DMS153 treated with DMSO at 0.1 percent for 48 hours (cell line): ENCODE results near the gene DPF3.

ENCODE experiments used
- DNase-seq: peaks from one replicate; lab custom pipeline; 2025; ENCODE audit not compliant: unreplicated experiment; lab: John Stamatoyannopoulos, UW

Gene DPF3

GRCh38 chr14:72619111-72619571 is 274.8 kb downstream of the DPF3 start:
- no peak for DNase-seq

GRCh38 chr14:72618424-72618823 is 275.5 kb downstream of the DPF3 start:
- no peak for DNase-seq

DNA sequence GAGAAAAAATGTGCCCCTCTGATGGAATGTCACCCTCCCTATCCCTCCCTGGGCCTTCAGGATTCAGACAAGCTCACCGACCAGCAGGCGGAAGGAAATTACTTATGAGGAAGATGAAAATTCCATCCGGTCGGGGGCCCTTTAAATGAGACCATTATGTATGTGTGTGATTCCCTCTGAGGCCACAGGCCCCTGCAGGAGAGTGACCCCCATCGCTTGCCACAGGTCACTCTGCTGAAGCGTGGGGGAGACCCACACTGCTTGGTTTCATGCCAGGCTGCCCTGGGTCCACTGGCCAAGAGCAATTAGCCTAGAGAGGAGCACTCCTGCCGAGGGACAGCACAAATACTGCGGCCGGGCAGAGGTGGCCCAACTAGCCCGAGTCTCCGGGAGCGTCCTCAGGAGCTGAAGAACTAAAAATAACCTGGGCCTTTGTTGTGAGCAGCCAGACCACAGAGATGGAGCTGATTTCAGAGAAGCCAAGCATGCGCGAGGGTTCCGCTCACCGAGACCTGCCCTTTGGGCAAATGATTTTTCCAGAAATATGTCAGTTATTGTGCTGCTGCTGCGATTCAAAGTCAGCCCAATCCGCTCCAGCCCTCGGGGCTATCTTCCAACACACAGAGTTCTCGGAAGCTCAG is 276.4 kb downstream of the DPF3 start:
- no peak for DNase-seq

GRCh38 chr14:72616811-72617210 is 277.1 kb downstream of the DPF3 start:
- DNase-seq, result no peak

DNA sequence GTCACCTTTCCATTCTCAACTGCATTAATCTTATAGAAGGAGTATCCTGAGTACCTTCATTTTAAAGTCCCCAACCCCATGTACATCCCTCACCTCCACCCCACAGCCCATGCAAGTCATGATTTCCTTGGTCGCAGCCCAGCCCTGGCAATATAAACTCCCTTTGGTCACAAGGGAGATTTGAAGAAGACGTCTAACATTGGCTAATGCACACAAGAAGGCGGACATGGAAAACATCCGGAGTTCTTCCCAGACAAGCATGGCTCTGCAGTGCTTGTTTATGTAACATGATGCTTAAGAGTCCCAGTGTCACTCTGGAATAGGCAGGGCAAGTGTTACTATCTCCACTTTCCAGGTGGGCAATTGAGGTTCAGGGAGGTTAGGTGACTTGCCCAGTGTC is 277.6 kb downstream of the DPF3 start:
- DNase-seq, result no peak

DNA sequence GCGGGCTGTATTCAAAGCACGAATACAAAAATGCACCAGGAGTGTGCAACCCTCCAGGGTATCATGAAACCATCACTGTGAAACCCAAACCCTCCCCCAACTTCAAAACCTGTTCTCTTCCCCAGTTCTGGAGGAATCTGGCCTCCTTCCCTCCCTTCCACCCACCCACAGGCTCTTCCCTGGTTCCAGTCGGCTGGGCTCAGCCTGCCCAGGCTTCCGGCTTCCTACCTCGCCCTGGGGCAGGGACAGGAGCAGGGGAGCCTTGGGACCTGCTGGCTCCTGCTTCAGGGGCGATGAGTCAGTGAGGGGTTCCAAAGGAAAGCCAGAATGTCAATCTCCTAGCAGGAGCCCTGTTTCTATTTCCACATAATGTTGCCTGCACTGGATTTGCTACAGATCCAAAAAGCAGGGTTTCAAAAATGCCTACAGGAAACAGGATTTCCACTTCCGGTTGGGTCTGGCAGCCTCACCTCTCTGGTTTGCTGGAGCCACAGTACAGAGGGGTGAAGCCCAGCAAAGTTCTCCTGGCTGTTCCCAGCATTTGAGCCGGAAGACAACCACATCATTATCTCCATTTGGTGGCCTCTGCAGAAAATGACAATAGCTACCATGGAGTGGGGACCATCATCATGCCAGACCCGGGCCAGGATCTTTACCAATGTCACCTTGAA is 278.3 kb downstream of the DPF3 start:
- DNase-seq, result no peak

GRCh38 chr14:72614891-72615415 is 278.9 kb downstream of the DPF3 start:
- no peak for DNase-seq

- no peak for DNase-seq
These were observed 279.5 kb downstream of the DPF3 start for GRCh38 chr14:72614365-72614764.

DNA sequence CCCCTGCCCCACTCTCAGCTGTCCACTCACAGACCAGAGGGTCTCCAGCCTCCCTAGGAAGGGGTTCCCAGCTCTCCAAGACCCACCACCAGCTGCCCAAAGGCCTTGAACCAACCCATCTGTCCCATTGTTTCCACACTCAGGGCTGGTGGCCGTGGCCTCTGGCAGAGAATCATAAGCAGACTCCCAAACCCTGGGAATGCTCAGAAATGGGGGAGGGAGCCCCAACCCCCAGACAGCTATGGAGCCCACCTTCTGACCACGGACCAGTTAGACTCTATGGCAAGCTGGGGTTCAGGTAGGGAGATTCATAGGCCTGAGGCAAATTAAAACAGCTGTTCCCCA is 280.0 kb downstream of the DPF3 start:
- DNase-seq, result no peak

DNA sequence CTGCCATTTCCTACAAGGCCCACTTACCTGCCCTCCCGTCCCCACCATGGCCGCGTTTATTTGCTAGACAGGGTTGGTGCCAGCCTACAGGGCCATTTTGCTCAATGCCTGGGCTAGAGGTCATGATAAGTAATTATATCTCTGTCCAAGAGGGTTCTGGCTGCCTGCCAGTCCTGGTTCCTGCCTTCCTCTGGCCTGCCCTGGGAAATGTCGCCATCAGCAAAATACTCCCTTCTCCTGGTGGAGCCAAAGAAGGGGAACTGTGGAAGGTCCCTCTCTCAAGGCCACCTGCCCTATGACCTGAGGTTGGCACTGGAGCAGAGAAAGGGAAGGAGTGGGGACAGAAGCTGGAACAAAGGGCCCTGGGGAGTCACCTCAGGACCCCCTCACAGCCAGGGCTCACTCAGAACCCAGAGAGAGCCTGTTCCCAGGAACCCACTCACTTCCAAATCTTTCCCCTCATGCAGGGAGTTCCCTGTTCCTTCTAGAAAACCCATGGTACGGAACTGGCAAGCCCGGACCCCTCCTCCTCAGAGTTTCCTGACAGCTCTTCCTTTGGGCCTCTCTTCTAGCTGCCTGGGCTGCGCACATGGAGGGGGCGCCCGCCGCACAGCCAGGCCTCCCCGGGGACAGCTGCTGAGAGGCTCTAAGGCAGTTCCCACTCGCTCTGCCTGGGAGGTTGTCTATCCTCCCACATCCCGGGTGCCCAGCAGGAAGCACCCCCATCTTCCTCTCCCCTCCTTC is 280.5 kb downstream of the DPF3 start:
- DNase-seq, result no peak

DNA sequence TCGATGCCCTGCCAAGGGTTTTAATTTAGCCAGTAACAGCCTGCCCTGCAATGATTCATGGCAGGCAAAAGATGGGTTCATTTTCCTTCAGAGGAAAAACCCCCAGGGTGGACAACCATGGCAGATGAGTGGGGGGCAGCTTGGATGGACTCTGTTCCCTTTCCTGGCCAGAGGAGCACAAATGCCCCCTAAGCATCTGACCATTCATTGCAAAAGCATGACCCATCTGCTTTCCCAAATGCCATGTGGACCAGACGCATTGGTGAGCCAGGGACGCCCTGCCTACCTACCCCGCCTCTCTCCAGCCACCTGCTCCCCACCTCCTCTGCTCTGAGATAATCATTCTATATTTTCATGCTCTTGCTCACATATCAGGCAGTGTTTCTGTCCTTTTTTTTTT is 281.9 kb downstream of the DPF3 start:
- DNase-seq, result no peak

GRCh38 chr14:72611506-72611905 is 282.4 kb downstream of the DPF3 start:
- DNase-seq, result no peak

DNA sequence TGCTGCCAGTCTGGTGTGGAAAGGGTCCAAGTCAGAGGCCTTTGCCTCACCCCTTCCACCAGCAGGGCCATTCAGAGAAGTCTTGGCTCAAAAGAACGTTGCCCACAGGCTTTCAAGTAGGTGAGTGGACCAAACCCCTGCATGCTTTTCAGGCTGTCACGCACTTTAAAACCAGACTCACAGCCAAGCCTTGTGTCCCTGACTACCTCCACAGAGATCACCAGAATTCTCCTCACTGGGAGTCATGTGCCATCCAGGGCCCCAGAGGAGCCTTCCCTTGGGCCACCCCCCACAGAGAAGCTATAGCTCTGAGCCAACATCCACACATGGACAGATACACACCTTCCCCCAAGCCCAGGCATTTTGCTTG is 283.1 kb downstream of the DPF3 start:
- DNase-seq, result no peak

DNA sequence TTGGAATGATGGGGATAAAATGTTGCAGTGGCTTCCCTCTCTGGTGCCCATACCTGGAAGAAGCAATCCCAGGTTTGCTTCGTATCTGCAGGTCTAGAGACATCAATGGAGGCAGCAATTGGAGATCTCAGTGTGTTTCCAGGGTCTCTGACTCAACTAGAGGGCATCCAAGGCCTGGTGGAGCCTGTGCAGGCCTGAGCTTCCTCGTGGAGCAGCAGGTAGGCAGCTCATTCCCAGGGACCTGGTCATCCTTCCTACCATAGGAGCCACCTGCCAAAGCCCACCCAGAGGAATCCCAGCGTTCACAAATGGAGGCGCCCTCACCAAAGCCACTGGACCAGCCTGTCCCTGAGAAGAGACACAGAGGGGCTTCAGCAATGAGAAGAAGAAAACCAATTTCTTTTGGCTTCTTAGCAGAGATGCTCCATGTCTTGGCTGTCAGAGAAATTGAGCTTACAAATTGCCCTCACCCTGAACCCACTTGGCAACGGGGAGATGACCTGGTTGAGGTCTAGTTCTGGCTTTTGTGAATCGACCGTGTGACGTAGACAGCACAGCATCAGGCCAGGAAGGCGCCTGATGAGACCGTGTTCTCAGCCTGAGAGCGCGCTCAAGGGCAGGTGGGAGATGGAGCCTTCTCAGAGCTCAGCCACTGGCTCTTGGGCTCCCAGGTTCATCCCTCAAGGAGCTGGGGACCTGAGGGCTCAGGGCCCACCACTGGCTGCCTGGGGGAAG is 283.6 kb downstream of the DPF3 start:
- DNase-seq, result no peak

DNA sequence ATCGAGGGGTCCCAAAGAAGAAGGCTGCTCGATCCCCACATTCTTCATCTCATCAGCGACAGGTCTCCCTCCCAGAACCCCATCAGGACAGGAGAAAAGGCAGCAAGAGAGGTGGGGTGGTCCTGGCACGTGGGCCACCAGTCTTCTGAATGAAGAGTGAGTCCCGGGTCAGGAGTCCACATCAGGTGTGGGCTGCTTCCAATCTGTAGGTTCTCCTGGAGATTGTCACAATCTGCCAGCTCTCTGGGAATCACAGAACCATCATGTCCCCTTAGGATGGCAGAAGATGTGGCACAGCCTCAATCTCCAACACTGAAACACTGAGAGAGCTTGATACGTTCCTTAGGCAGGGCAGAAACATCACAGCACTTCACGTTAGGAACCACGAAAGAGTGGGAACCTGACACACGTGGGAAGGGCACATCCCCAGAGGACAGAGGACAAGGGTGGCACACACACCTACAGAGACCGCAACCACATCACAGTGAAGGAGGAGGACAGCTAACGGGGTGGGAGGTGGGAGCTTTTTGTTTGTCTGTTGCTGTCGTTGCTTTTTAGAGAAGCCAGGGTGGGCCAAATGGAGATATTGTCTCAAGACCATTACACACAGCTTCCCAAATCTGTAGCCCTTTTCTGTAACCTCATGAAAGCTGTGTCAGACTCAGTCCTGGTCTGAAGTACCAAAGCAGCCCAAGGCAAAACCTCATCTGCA is 284.5 kb downstream of the DPF3 start:
- no peak for DNase-seq

- DNase-seq, result no peak
These were observed 285.3 kb downstream of the DPF3 start for GRCh38 chr14:72608391-72609204.

DNA sequence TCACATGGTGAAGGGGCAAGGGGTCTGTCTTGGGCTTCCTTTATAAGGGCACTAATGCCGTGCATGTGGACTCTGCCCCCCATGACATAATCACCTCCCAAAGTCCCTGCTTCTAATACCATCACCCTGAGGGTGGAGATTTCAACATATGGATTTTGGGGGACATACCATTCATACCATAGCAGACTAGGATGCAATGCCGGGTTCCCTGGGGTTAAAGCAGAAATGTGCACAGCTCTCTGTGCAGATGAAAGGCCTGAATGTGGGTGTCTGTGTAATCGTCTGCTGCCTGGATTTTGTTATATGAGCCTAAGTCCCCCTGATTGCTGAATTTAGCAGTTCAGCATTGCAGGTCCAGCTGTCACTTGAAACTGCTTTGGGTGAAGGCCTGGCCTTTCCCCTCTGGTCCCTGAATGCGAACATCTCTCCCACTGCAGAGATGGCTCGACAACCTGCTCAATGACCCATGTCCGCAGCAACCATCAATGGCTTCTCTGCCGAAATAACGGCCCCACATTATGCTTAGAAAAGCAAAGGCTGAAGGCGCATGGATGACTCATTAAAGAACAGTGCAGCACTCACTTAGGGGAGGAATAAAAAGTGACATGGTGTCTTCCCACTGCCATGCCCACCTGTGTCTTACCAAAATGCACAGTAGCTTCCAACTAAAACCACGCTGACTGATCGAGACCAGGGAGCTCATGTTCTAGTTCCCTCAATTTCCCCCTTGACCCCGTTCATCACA is 286.3 kb downstream of the DPF3 start:
- DNase-seq, result no peak

DNA sequence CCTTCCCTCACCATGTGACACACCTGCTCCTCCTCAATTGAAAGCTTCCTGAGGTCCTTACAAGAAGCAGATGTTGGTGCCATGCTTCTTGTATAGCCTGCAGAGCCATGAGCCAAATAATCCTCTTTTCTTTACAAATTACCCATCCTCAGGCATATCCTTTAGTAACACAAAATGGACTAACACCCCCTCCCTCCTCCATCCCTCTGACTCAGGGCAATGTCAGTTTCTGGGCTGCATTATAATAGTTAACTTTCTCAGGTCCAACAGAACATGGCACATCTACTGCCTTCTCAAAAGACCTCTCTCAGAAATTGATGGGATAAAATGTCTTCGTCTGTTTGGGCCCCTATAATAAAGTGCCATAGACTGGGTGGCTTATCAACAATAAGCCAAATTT is 287.0 kb downstream of the DPF3 start:
- no peak for DNase-seq

- DNase-seq, result no peak
These were observed 288.0 kb downstream of the DPF3 start for GRCh38 chr14:72605921-72606220.
